ENCODE measurements around the gene ROPN1.
"Not testable (repeated sequence)": the region's sequence is repeated elsewhere in the genome, so short reads cannot be mapped to it uniquely, and the experiment has no call there.

GRCh38 chr3:123966799-123967198 lies 25.1 kb downstream of the ROPN1 start:
- TF ChIP-seq NFE2L1 (CRISPR knock-in tag; IDR thresholded peaks at IDR 0.05; ENCODE audit: borderline replicate concordance); JUN (CRISPR knock-in tag; IDR thresholded peaks at IDR 0.05); TRAFD1 (CRISPR knock-in tag; IDR thresholded peaks at IDR 0.05; ENCODE audit: borderline replicate concordance); ZNF256 (CRISPR knock-in tag; conservative IDR thresholded peaks at IDR 0.05); ZBTB38 (CRISPR knock-in tag; IDR thresholded peaks at IDR 0.05); ZNF280B (CRISPR knock-in tag; IDR thresholded peaks at IDR 0.05; ENCODE audit: borderline replicate concordance); ISL2 (CRISPR knock-in tag; IDR thresholded peaks at IDR 0.05): not testable (repeated sequence)
- TF ChIP-seq, protein P1, sequence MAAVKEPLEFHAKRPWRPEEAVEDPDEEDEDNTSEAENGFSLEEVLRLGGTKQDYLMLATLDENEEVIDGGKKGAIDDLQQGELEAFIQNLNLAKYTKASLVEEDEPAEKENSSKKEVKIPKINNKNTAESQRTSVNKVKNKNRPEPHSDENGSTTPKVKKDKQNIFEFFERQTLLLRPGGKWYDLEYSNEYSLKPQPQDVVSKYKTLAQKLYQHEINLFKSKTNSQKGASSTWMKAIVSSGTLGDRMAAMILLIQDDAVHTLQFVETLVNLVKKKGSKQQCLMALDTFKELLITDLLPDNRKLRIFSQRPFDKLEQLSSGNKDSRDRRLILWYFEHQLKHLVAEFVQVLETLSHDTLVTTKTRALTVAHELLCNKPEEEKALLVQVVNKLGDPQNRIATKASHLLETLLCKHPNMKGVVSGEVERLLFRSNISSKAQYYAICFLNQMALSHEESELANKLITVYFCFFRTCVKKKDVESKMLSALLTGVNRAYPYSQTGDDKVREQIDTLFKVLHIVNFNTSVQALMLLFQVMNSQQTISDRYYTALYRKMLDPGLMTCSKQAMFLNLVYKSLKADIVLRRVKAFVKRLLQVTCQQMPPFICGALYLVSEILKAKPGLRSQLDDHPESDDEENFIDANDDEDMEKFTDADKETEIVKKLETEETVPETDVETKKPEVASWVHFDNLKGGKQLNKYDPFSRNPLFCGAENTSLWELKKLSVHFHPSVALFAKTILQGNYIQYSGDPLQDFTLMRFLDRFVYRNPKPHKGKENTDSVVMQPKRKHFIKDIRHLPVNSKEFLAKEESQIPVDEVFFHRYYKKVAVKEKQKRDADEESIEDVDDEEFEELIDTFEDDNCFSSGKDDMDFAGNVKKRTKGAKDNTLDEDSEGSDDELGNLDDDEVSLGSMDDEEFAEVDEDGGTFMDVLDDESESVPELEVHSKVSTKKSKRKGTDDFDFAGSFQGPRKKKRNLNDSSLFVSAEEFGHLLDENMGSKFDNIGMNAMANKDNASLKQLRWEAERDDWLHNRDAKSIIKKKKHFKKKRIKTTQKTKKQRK (IDR thresholded peaks at IDR 0.05; ENCODE audit: low read length): not testable (repeated sequence)
- TF ChIP-seq, protein P2, sequence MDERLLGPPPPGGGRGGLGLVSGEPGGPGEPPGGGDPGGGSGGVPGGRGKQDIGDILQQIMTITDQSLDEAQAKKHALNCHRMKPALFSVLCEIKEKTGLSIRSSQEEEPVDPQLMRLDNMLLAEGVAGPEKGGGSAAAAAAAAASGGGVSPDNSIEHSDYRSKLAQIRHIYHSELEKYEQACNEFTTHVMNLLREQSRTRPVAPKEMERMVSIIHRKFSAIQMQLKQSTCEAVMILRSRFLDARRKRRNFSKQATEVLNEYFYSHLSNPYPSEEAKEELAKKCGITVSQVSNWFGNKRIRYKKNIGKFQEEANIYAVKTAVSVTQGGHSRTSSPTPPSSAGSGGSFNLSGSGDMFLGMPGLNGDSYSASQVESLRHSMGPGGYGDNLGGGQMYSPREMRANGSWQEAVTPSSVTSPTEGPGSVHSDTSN (CRISPR knock-in tag; IDR thresholded peaks at IDR 0.05): not testable (repeated sequence)
- TF ChIP-seq, protein P3, sequence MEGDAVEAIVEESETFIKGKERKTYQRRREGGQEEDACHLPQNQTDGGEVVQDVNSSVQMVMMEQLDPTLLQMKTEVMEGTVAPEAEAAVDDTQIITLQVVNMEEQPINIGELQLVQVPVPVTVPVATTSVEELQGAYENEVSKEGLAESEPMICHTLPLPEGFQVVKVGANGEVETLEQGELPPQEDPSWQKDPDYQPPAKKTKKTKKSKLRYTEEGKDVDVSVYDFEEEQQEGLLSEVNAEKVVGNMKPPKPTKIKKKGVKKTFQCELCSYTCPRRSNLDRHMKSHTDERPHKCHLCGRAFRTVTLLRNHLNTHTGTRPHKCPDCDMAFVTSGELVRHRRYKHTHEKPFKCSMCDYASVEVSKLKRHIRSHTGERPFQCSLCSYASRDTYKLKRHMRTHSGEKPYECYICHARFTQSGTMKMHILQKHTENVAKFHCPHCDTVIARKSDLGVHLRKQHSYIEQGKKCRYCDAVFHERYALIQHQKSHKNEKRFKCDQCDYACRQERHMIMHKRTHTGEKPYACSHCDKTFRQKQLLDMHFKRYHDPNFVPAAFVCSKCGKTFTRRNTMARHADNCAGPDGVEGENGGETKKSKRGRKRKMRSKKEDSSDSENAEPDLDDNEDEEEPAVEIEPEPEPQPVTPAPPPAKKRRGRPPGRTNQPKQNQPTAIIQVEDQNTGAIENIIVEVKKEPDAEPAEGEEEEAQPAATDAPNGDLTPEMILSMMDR (CRISPR knock-in tag; IDR thresholded peaks at IDR 0.05): not testable (repeated sequence)
- TF ChIP-seq, protein P4, sequence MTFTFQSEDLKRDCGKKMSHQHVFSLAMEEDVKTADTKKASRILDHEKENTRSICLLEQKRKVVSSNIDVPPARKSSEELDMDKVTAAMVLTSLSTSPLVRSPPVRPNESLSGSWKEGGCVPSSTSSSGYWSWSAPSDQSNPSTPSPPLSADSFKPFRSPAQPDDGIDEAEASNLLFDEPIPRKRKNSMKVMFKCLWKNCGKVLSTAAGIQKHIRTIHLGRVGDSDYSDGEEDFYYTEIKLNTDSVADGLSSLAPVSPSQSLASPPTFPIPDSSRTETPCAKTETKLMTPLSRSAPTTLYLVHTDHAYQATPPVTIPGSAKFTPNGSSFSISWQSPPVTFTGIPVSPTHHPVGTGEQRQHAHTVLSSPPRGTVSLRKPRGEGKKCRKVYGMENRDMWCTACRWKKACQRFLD (CRISPR knock-in tag; IDR thresholded peaks at IDR 0.05; ENCODE audit: borderline replicate concordance): not testable (repeated sequence)

All from HepG2 (cell line).